BLaER1 treated with 17β-estradiol and CSF1 and Interleukin-3, amounts not matched to agents 10 nM and 100 nM (cell line): Measurements from ENCODE around the gene HIPK3.
"Not testable (repeated sequence)": the region's sequence is repeated elsewhere in the genome, so short reads cannot be mapped to it uniquely, and the experiment has no call there.

Experiments
- H3K27ac ChIP-seq, 11 experiments: shearing (Covaris generic); formaldehyde crosslinking; 2 replicates each; pipeline ENCODE4 v1.8.1; 2022
- H3K27me3 ChIP-seq, 11 experiments: shearing (Covaris generic); formaldehyde crosslinking; 2 replicates each; pipeline ENCODE4 v1.8.1; 2022
- H3K36me3 ChIP-seq, 11 experiments: shearing (Covaris generic); formaldehyde crosslinking; 2 replicates each; pipeline ENCODE4 v1.8.1; 2022
- H3K4me1 ChIP-seq, 10 experiments: shearing (Covaris generic); formaldehyde crosslinking; 2 replicates each; pipeline ENCODE4 v1.8.1; 2022
- H3K4me2 ChIP-seq, 11 experiments: shearing (Covaris generic); formaldehyde crosslinking; 2 replicates each; pipeline ENCODE4 v1.8.1; 2022
- H3K4me3 ChIP-seq, 10 experiments: shearing (Covaris generic); formaldehyde crosslinking; 2 replicates each; pipeline ENCODE4 v1.8.1; 2022
- H3K9ac ChIP-seq, 11 experiments: shearing (Covaris generic); formaldehyde crosslinking; 2 replicates each; pipeline ENCODE4 v1.8.1; 2022
- H3K9me3 ChIP-seq, 11 experiments: shearing (Covaris generic); formaldehyde crosslinking; replicated peaks in 1 of 11; 2 replicates each; pipeline ENCODE4 v1.8.1; 2022
- H4K20me1 ChIP-seq, 11 experiments: shearing (Covaris generic); formaldehyde crosslinking; 2 replicates each; pipeline ENCODE4 v1.8.1; 2022
- Cebpa-rat ChIP-seq, 11 experiments: shearing (Covaris generic); IDR thresholded peaks; 2 replicates each; pipeline ENCODE4 v1.8.1; 2022

Gene HIPK3

DNA sequence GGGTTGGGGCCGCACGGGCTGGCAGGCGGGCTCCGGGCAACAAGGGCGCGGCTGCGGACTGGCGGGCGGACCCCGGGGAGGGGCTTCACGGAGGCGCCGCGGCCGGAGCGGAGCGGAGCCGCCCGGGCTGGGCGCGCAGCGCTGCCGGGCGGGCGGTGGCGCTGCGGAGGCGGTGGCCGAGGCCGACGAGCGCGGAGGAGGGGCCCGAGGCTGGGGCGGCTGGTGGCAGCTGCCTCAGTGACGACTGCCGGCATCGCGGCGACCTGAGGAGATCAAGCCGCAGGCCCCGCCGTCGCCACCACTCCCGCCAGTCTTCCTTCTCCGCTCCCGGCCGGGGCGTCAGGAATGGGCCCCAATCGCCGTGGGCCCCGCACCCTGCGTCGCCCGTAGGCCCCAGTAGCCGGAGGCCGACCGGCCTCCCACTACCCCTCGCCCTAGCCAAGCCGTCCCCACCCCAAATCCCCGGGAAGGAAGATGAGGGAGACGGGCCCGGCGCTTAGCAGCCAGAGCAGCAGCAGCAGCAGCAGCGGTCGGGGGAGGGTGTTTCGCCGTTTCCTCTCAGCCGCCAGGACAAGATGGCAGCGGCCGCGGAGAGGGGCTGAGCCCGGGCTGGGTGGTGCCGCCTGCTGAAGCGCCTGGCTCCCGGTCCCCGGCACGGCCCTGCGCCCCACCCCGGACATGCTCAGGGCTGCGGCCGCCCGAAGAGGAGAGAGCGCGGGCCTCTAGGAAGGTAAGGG lies at the start of gene HIPK3:
HIPK3 (plus strand) TSS at position 222 of the 737 bp plus-strand sequence.
- peaks cover 0 to 5% (median 0%) of the 10 kb centered on the region in 11 experiments; a peak in 1 of 22 replicates for H3K9me3 ChIP-seq
- peak within 1 kb of the TSS; percentile 74 to 96 (median 88) for H3K4me2 ChIP-seq

DNA sequence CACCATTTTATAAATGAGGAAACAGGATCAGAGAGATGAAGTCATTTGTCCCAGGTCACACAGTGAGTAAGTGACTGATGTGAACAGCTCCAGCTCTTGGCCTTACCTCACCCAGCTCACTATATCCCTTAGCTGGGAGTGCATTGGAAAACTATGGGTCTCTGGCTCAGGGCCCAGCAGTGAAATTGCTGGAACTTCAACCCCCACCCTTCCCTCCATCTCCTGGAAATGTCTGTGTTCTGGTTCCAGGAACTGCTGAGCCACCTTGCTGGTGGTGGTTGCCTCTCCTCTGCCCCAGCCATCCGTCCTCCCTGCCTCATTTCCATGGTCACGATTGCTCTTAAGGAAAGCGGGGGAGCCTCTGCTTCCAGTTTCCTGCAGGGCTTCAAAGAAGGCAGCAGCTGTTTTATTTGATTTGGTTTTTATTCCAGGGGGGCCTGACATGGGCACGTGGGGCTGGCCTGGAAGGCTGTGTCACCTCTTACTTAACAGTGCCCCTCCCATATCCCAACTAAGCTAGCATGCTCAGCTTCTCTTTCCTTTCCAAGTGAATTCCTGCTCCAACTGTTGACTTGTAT lies 49.7 kb upstream of the HIPK3 start:
- Histone ChIP-seq H3K4me2 (peak overlapping the region in 3 of 11 experiments; percentile 18 to 85 (median 37); a peak in 3 of 22 replicates), H3K27ac (peak overlapping the region in 2 of 11 experiments; percentile 9 to 22; a peak in 2 of 22 replicates), H3K4me3 (no peak overlapping the region)

More for the DNA sequence above, at the start of gene HIPK3:
- TF ChIP-seq Cebpa-rat (IDR thresholded peaks at IDR 0.05), result no peak
- Histone ChIP-seq H3K27ac (peak within 1 kb of the TSS; percentile 99 to 100 (median 100)), H3K36me3 (peaks cover 0 to 8% (median 4%) of the 10 kb centered on the region in 11 experiments; a peak in 7 of 22 replicates), H4K20me1 (peaks cover 20 to 41% (median 37%) of the 10 kb centered on the region in 11 experiments; a peak in 21 of 22 replicates), H3K27me3 (no peaks in the 10 kb centered on the region), H3K4me3 (peak within 1 kb of the TSS; percentile 81 to 95 (median 92)), H3K4me1 (peaks cover 24 to 45% (median 31%) of the 10 kb centered on the region in 10 experiments), H3K9ac (peak within 1 kb of the TSS; percentile 99 to 100 (median 100))

DNA sequence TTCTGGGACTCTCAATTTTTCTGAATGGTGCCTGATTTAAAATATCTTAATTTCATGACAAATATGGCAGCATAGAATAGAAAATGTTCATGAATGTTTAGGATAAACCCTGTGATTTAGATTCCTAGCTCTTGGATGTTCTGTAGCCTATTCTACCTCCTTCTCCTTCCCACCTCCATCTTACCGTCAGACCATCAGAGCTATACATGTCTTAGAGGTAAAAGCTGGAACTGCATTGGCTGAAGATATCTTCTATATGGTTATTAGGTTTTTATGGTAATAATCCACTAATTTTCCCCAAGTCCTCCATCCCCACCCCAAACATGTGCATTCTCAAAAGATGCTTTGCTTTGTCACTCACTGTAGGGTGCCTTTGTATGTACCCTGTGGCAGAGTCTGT lies 49.0 kb upstream of the HIPK3 start:
- H3K27ac ChIP-seq, result no peak overlapping the region; a peak in 2 of 22 replicates
- peaks cover 0 to 16% (median 0%) of the 10 kb centered on the region in 11 experiments; a peak in 4 of 22 replicates for H3K9me3 ChIP-seq
- no peak overlapping the region for H3K9ac ChIP-seq
- H3K4me1 ChIP-seq, result peaks cover 0 to 60% (median 6%) of the 10 kb centered on the region in 10 experiments; a peak in 11 of 20 replicates
- H3K4me3 ChIP-seq, result no peak overlapping the region
- H3K4me2 ChIP-seq, result peak overlapping the region in 2 of 11 experiments; percentile 62 to 85; a peak in 2 of 22 replicates
- H3K27me3 ChIP-seq, result no peaks in the 10 kb centered on the region
- H4K20me1 ChIP-seq, result no peaks in the 10 kb centered on the region
- H3K36me3 ChIP-seq, result peaks cover 0 to 3% (median 0%) of the 10 kb centered on the region in 11 experiments; a peak in 1 of 22 replicates
- no peak for TF ChIP-seq Cebpa-rat (IDR thresholded peaks at IDR 0.05)

More for the DNA sequence above, 49.7 kb upstream of the HIPK3 start:
- peaks cover 0 to 54% (median 6%) of the 10 kb centered on the region in 10 experiments; a peak in 11 of 20 replicates for H3K4me1 ChIP-seq
- TF ChIP-seq Cebpa-rat (IDR thresholded peaks at IDR 0.05), result no peak
- H4K20me1 ChIP-seq, result no peaks in the 10 kb centered on the region
- H3K9me3 ChIP-seq, result peaks cover 0 to 16% (median 0%) of the 10 kb centered on the region in 11 experiments; a peak in 4 of 22 replicates
- H3K36me3 ChIP-seq, result peaks cover 0 to 3% (median 0%) of the 10 kb centered on the region in 11 experiments; a peak in 1 of 22 replicates
- no peak overlapping the region for H3K9ac ChIP-seq
- H3K27me3 ChIP-seq, result no peaks in the 10 kb centered on the region

DNA sequence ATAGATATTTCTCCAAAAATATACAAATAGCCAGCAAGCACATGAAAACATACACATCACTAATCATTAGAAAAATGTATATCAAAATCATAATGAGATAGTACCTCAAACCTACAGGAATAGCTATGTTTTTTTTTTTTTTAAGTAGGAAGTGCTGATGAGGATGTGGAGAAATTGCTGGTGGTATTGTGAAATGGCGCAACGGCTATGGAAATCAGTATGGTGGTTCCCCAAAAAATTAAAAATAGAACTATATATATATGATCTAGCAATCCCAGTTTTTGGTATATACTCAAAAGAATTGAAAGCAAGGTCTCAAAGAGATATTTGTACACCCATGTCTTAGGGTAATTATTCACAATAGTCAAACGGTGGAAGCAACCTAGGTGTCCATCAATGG lies 46.0 kb upstream of the HIPK3 start:
- Histone ChIP-seq H3K27ac (peak overlapping the region in 6 of 11 experiments; percentile 18 to 93 (median 70); a peak in 10 of 22 replicates), H3K4me1 (peaks cover 0 to 81% (median 13%) of the 10 kb centered on the region in 10 experiments; a peak in 11 of 20 replicates), H3K4me3 (no peak overlapping the region), H4K20me1 (no peaks in the 10 kb centered on the region), H3K9me3 (peaks cover 0 to 16% (median 0%) of the 10 kb centered on the region in 11 experiments; a peak in 4 of 22 replicates), H3K36me3 (peaks cover 0 to 3% (median 0%) of the 10 kb centered on the region in 11 experiments; a peak in 1 of 22 replicates), H3K9ac (peak overlapping the region in 3 of 11 experiments; percentile 31 to 68 (median 68); a peak in 4 of 22 replicates), H3K27me3 (no peaks in the 10 kb centered on the region), H3K4me2 (peak overlapping the region in 6 of 11 experiments; percentile 11 to 85 (median 50); a peak in 11 of 22 replicates)
- TF ChIP-seq Cebpa-rat (IDR thresholded peaks at IDR 0.05), result peak in 2 of 11 experiments; percentile 8 to 68; a peak in 1 of 22 replicates

DNA sequence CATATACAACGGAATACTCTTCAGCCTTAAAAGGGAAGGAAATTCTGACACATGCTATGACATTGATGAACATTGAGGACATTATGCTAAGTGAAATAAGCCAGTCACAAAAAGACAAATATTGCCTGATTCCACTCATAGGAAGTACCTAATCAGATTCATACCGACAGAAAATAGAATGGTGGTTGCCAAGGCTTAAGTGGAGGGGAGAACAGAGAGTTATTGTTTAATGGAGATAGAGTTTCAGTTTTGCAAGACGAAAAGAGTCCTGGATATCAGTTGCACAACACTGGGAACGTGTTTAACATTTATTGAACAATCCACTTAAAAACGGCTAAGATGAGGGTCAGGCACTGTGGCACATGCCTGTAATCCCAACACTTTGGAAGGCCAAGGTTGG lies 45.6 kb upstream of the HIPK3 start:
- peaks cover 0 to 16% (median 0%) of the 10 kb centered on the region in 11 experiments; a peak in 4 of 22 replicates for H3K9me3 ChIP-seq
- H4K20me1 ChIP-seq, result no peaks in the 10 kb centered on the region
- H3K4me3 ChIP-seq, result no peak overlapping the region
- peaks cover 0 to 3% (median 0%) of the 10 kb centered on the region in 11 experiments; a peak in 1 of 22 replicates for H3K36me3 ChIP-seq
- H3K4me1 ChIP-seq, result peaks cover 0 to 81% (median 13%) of the 10 kb centered on the region in 10 experiments; a peak in 11 of 20 replicates
- no peak for TF ChIP-seq Cebpa-rat (IDR thresholded peaks at IDR 0.05)
- H3K27me3 ChIP-seq, result no peaks in the 10 kb centered on the region
- peak overlapping the region in 6 of 11 experiments; percentile 11 to 85 (median 50); a peak in 10 of 22 replicates for H3K4me2 ChIP-seq
- peak overlapping the region in 6 of 11 experiments; percentile 19 to 93 (median 70); a peak in 10 of 22 replicates for H3K27ac ChIP-seq
- H3K9ac ChIP-seq, result peak overlapping the region in 3 of 11 experiments; percentile 31 to 68 (median 68); a peak in 6 of 22 replicates

DNA sequence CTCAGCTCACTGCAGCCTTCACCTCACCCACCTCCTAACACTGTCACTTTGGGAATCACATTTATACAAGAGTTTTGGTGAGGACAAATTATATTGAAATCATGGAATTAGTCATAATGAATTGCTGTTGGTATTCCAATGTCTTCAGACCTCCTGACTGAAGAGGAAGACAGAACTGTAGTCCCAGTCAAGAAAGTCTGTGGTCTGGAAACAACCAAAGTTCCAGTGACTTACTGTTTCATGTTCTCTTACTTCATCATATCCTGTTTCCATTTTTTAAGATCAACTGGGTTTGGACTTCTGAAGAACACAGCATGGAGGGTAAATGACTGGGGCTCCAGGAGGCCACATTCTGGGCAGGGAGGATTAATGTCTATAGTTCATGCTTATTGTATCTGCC lies 43.0 kb upstream of the HIPK3 start:
- peak overlapping the region in 3 of 11 experiments; percentile 7 to 59 (median 52); a peak in 5 of 22 replicates for H3K9ac ChIP-seq
- H3K36me3 ChIP-seq, result peaks cover 0 to 3% (median 0%) of the 10 kb centered on the region in 11 experiments; a peak in 1 of 22 replicates
- TF ChIP-seq Cebpa-rat (IDR thresholded peaks at IDR 0.05), result no peak
- H4K20me1 ChIP-seq, result no peaks in the 10 kb centered on the region
- no peaks in the 10 kb centered on the region for H3K27me3 ChIP-seq
- no peak overlapping the region for H3K4me3 ChIP-seq
- H3K9me3 ChIP-seq, result peaks cover 0 to 16% (median 0%) of the 10 kb centered on the region in 11 experiments; a peak in 4 of 22 replicates
- peak overlapping the region in 5 of 11 experiments; percentile 51 to 85 (median 68); a peak in 11 of 22 replicates for H3K4me2 ChIP-seq
- H3K27ac ChIP-seq, result peak overlapping the region in 5 of 11 experiments; percentile 41 to 93 (median 63); a peak in 11 of 22 replicates
- peaks cover 0 to 68% (median 13%) of the 10 kb centered on the region in 10 experiments; a peak in 11 of 20 replicates for H3K4me1 ChIP-seq

DNA sequence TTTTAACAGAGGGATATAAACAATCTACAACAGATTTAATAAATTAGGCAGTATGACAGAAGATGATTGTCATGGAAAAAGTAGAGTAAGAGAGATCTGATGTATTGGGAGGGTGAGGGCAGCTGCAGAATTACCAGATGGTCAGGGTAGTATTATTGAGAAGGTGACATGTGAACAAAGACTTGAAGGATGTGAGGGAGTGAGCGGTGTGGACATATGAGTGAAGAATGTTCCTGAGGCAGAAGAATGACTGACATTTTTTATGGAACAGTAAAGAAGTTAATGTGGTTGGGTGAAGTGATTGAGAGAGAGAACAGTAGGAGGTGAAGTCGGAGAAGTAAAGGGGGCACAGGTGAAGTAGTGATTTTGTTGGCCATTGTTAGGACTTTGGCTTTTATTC lies 42.4 kb upstream of the HIPK3 start:
- Histone ChIP-seq H4K20me1 (no peaks in the 10 kb centered on the region), H3K9me3 (peaks cover 0 to 16% (median 0%) of the 10 kb centered on the region in 11 experiments; a peak in 4 of 22 replicates), H3K27ac (peak overlapping the region in 4 of 11 experiments; percentile 53 to 93 (median 78); a peak in 9 of 22 replicates), H3K9ac (peak overlapping the region in 2 of 11 experiments; percentile 43 to 59; a peak in 2 of 22 replicates), H3K4me3 (no peak overlapping the region), H3K4me2 (peak overlapping the region in 5 of 11 experiments; percentile 51 to 85 (median 68); a peak in 9 of 22 replicates), H3K27me3 (no peaks in the 10 kb centered on the region), H3K4me1 (peaks cover 0 to 64% (median 13%) of the 10 kb centered on the region in 10 experiments; a peak in 11 of 20 replicates), H3K36me3 (peaks cover 0 to 3% (median 0%) of the 10 kb centered on the region in 11 experiments; a peak in 1 of 22 replicates)
- TF ChIP-seq Cebpa-rat (IDR thresholded peaks at IDR 0.05), result no peak

DNA sequence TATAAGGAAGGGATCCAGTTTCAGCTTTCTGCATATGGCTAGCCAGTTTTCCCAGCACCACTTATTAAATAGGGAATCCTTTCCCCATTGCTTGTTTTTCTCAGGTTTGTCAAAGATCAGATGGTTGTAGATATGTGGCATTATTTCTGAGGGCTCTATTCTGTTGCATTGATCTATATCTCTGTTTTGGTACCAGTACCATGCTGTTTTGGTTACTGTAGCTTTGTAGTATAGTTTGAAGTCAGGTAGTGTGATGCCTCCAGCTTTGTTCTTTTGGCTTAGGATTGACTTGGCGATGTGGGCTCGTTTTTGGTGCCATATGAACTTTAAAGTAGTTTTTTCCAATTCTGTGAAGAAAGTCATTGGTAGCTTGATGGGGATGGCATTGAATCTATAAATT lies 40.5 kb upstream of the HIPK3 start:
- H3K4me2 ChIP-seq, H3K9me3 ChIP-seq, H3K4me3 ChIP-seq, H3K9ac ChIP-seq, H3K27ac ChIP-seq, H4K20me1 ChIP-seq, H3K36me3 ChIP-seq, H3K27me3 ChIP-seq: not testable (repeated sequence)
- H3K4me1 ChIP-seq, result peaks cover 0 to 64% (median 8%) of the 10 kb centered on the region in 10 experiments; a peak in 10 of 20 replicates
